ENCODE results near the gene AP3B1. TPM values are rescaled to one million over a fixed set of nuclear protein-coding genes. Genes with fewer than 3 reads are reported as not detected.

Gene AP3B1
- total RNA-seq, 1 donor from 2014 or later: 105 TPM

DNA sequence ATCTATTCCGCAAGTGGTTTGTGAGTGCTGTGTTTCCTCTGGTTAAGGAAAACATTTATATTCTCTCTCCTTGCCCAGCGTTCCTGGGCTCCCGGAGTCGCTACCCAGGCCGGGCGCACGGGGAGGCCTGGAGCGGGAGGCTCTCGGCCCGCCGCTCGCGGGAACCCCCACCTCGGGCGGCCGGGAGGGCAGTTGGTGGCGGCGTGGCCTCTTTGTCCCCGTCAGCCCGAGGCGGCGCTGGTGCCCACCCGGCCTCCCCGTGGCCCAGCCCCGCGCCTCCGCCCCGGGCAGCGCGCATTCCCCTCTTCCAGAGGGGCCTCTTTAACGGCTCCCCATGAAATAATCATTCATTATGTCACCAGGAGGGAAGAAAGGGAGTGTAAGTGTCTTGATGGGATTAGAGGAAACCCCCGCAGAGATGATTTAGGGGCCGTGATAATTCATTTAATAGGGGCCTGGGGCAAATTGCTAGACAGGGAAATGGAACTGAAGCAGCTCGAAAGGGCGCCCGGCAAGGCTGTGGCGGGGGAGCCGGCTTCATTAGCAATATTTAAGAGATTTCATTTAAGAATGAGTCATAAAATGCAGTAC, 336.5 kb downstream of the AP3B1 start:
- Histone ChIP-seq H3K27ac (no peak overlapping the region), H3K4me3 (peak overlapping the region; percentile 51), H3K9me3 (ENCODE audit: low read depth) (no peaks in the 10 kb centered on the region), H2AFZ (replicated peaks) (no peak overlapping the region), H3K27me3 (peaks cover 98% of the 10 kb centered on the region), H3F3A (ENCODE audit: low read depth) (peaks cover 38% of the 10 kb centered on the region), H4K20me1 (ENCODE audit: low read depth) (peaks cover 23% of the 10 kb centered on the region), H3K79me2 (ENCODE audit: low read depth) (no peaks in the 10 kb centered on the region), H3K9ac (no peak overlapping the region), H3K36me3 (no peaks in the 10 kb centered on the region), H3K4me2 (peak overlapping the region; percentile 85), H3K4me1 (peaks cover 45% of the 10 kb centered on the region)
- Mint-ChIP-seq H3K9me3 (peaks cover 22% of the 10 kb centered on the region), H3K27ac (no peak overlapping the region), H3K36me3 (no peaks in the 10 kb centered on the region), H3K4me3 (peak overlapping the region; percentile 79), H3K27me3 (ENCODE audit: insufficient read depth, low read depth) (peaks cover 44% of the 10 kb centered on the region), H3K4me1 (peaks cover 35% of the 10 kb centered on the region)
- TF ChIP-seq EZH2 (IDR thresholded peaks at IDR 0.05) (peak; percentile 78), EZH2phosphoT487 (IDR thresholded peaks at IDR 0.05) (peak; percentile 98)
- TF ChIP-seq, protein P1, sequence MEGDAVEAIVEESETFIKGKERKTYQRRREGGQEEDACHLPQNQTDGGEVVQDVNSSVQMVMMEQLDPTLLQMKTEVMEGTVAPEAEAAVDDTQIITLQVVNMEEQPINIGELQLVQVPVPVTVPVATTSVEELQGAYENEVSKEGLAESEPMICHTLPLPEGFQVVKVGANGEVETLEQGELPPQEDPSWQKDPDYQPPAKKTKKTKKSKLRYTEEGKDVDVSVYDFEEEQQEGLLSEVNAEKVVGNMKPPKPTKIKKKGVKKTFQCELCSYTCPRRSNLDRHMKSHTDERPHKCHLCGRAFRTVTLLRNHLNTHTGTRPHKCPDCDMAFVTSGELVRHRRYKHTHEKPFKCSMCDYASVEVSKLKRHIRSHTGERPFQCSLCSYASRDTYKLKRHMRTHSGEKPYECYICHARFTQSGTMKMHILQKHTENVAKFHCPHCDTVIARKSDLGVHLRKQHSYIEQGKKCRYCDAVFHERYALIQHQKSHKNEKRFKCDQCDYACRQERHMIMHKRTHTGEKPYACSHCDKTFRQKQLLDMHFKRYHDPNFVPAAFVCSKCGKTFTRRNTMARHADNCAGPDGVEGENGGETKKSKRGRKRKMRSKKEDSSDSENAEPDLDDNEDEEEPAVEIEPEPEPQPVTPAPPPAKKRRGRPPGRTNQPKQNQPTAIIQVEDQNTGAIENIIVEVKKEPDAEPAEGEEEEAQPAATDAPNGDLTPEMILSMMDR (IDR thresholded peaks at IDR 0.05): peak; percentile 28
- peak; percentile 90 for DNase-seq (ENCODE audit: low spot score)

DNA sequence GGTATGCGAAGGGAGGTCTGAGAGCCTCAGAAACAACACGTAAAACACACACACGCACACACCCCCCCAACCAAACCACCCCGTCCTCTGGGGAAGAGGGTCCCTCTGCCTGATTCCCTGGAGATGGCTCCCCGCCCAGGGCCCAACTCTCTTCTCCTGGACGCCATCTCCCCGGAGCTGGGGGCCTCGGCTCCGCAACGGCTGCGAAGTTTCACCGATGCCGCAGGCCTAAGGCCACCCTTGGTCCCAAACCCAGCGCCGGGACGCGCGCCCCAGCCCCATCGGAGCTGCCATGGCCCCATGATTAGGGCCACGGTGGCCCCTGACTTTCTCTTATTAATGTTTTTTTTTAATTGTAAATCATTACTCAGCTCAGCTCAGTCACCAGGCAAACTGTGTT, 337.0 kb downstream of the AP3B1 start:
- peak; percentile 57 for DNase-seq (ENCODE audit: low spot score)
- no peak for TF ChIP-seq EZH2 (IDR thresholded peaks at IDR 0.05)
- TF ChIP-seq EZH2phosphoT487 (IDR thresholded peaks at IDR 0.05): no peak
- TF ChIP-seq, protein P1 (IDR thresholded peaks at IDR 0.05): no peak
- peaks cover 31% of the 10 kb centered on the region for H3K4me1 Mint-ChIP-seq
- no peak overlapping the region for H2AFZ ChIP-seq (replicated peaks)
- peaks cover 34% of the 10 kb centered on the region for H3F3A ChIP-seq (ENCODE audit: low read depth)
- H3K36me3 ChIP-seq: no peaks in the 10 kb centered on the region
- H3K4me1 ChIP-seq: peaks cover 42% of the 10 kb centered on the region
- peak overlapping the region; percentile 51 for H3K4me3 ChIP-seq
- H3K27me3 Mint-ChIP-seq (ENCODE audit: insufficient read depth, low read depth): peaks cover 41% of the 10 kb centered on the region
- H3K27me3 ChIP-seq: peaks cover 97% of the 10 kb centered on the region
- no peaks in the 10 kb centered on the region for H3K36me3 Mint-ChIP-seq
- H3K4me2 ChIP-seq: peak overlapping the region; percentile 85
- no peaks in the 10 kb centered on the region for H3K9me3 ChIP-seq (ENCODE audit: low read depth)
- H3K9ac ChIP-seq: no peak overlapping the region
- peaks cover 22% of the 10 kb centered on the region for H3K9me3 Mint-ChIP-seq
- H3K27ac ChIP-seq: no peak overlapping the region
- H3K4me3 Mint-ChIP-seq: peak overlapping the region; percentile 79
- peaks cover 23% of the 10 kb centered on the region for H4K20me1 ChIP-seq (ENCODE audit: low read depth)
- no peak overlapping the region for H3K27ac Mint-ChIP-seq
- no peaks in the 10 kb centered on the region for H3K79me2 ChIP-seq (ENCODE audit: low read depth)

DNA sequence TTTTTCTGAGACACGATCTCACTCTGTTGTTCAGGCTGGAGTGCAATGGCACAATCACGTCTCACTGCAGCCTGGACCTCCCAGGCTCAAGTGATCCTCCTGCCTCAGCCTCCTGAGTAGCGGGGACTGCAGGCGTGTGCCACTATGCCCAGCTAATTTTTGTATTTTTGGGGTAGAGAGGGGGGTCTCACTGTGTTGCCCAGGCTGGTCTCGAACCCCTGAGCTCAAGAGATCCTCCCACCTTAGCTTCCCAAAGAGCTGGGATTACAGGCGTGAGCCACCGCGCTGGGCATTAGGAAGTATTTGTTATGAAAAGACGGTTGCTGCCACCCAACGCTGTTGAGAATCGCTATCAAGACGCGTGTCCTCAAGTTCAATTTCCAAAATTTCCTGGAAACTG, 337.4 kb downstream of the AP3B1 start:
- Histone ChIP-seq H4K20me1 (ENCODE audit: low read depth) (peaks cover 23% of the 10 kb centered on the region), H3F3A (ENCODE audit: low read depth) (peaks cover 34% of the 10 kb centered on the region), H3K79me2 (ENCODE audit: low read depth) (no peaks in the 10 kb centered on the region), H3K4me2 (peak overlapping the region; percentile 85), H3K27ac (no peak overlapping the region), H3K36me3 (no peaks in the 10 kb centered on the region), H3K4me1 (peaks cover 39% of the 10 kb centered on the region), H3K4me3 (peak overlapping the region; percentile 51), H3K9me3 (ENCODE audit: low read depth) (no peaks in the 10 kb centered on the region), H2AFZ (replicated peaks) (no peak overlapping the region), H3K27me3 (peaks cover 97% of the 10 kb centered on the region), H3K9ac (no peak overlapping the region)
- Mint-ChIP-seq H3K27me3 (ENCODE audit: insufficient read depth, low read depth) (peaks cover 41% of the 10 kb centered on the region), H3K4me1 (peaks cover 33% of the 10 kb centered on the region), H3K4me3 (peak overlapping the region; percentile 79), H3K27ac (no peak overlapping the region), H3K9me3 (peaks cover 22% of the 10 kb centered on the region), H3K36me3 (no peaks in the 10 kb centered on the region)
- no peak for DNase-seq (ENCODE audit: low spot score)
- TF ChIP-seq, protein P1 (IDR thresholded peaks at IDR 0.05): no peak
- TF ChIP-seq EZH2phosphoT487 (IDR thresholded peaks at IDR 0.05) (no peak), EZH2 (IDR thresholded peaks at IDR 0.05) (no peak)
